Measurements from ENCODE around the gene TNS2. TPM values are rescaled to one million over a fixed set of nuclear protein-coding genes. Genes with fewer than 3 reads are reported as not detected.

Gene TNS2
- 100 to 1,000 TPM in 2 of 4 donors, 10 to 100 TPM in 2; 48.2 to 397 (median 169) TPM for total RNA-seq

- intact Hi-C loops (cut with DNase I; ENCODE audit: low total_unique reads), result no loop called here
- no peaks in the 10 kb centered on the region for H3K27me3 ChIP-seq
- WGBS, 2 donors (ENCODE audit: low coverage in 1 of 2), result 20 to 34% methylated on average over 1 to 16 of the region's 20 CpGs
- H3K27ac ChIP-seq, result peak within 1 kb of the TSS; percentile 89 to 98 (median 96)
- H3K4me3 ChIP-seq, result peak within 1 kb of the TSS; percentile 24 to 57 (median 46)
- H3K9me3 ChIP-seq, result no peaks in the 10 kb centered on the region
- TF ChIP-seq EP300 (IDR thresholded peaks at IDR 0.05; ENCODE audit: low read depth), result peak; percentile 23
- TF ChIP-seq POLR2A (IDR thresholded peaks at IDR 0.05), result peak; percentile 76
- peak; percentile 46 to 75 (median 71) for TF ChIP-seq POLR2AphosphoS5 (IDR thresholded peaks at IDR 0.05)
- no peak for TF ChIP-seq CTCF (IDR thresholded peaks at IDR 0.05)
- in situ Hi-C loops (cut with MboI; ENCODE audit: low pct_ligation_motif_present in 1 of 4, low pct_unique_long_range_greater_than_20kb in 1 of 4, low sequenced_read_pairs in 3 of 4), result loop anchor here in 2 of 4 donors (25.0 kb wide), 2 partner anchors 138 to 238 kb away; partner anchors contain the start of genes CSAD (in 1 of the 2), MYG1 (in 1 of the 2), PFDN5 (in 1 of the 2) and ZNF740 (in 1 of the 2)
- peaks cover 40 to 89% (median 81%) of the 10 kb centered on the region in 4 donors for H3K4me1 ChIP-seq
- DNase-seq, result peak; percentile 72
- no peaks in the 10 kb centered on the region for H3K36me3 ChIP-seq
Measured at GRCh38 chr12:53049571-53050318, at the start of gene TNS2. TNS2 (plus strand) TSS chr12:53050065; CDS start chr12:53050186, 121 bp downstream.

GRCh38 chr12:53004178-53004577 lies 45.7 kb upstream of the TNS2 start:
- TF ChIP-seq EP300 (IDR thresholded peaks at IDR 0.05; ENCODE audit: low read depth), result no peak
- no peak for TF ChIP-seq CTCF (IDR thresholded peaks at IDR 0.05)
- no peak for TF ChIP-seq POLR2A (IDR thresholded peaks at IDR 0.05)
- 63 to 75% methylated on average over 3 to 5 of the region's 5 CpGs for WGBS, 2 donors (ENCODE audit: low coverage in 1 of 2)
- DNase-seq, result no peak
- H3K4me3 ChIP-seq, result no peak overlapping the region
- peaks cover 12 to 43% (median 35%) of the 10 kb centered on the region in 4 donors for H3K4me1 ChIP-seq
- H3K9me3 ChIP-seq, result no peaks in the 10 kb centered on the region
- intact Hi-C loops (cut with DNase I; ENCODE audit: low total_unique reads) (no loop called here), in situ Hi-C loops (cut with MboI; ENCODE audit: low pct_ligation_motif_present in 1 of 4, low pct_unique_long_range_greater_than_20kb in 1 of 4, low sequenced_read_pairs in 3 of 4) (no loop called here)
- no peaks in the 10 kb centered on the region for H3K27me3 ChIP-seq
- no peak overlapping the region for H3K27ac ChIP-seq
- no peaks in the 10 kb centered on the region for H3K36me3 ChIP-seq

- peaks cover 12 to 46% (median 38%) of the 10 kb centered on the region in 4 donors for H3K4me1 ChIP-seq
- no peaks in the 10 kb centered on the region for H3K27me3 ChIP-seq
- in situ Hi-C loops (cut with MboI; ENCODE audit: low pct_ligation_motif_present in 1 of 4, low pct_unique_long_range_greater_than_20kb in 1 of 4, low sequenced_read_pairs in 3 of 4), result no loop called here
- intact Hi-C loops (cut with DNase I; ENCODE audit: low total_unique reads), result no loop called here
- no peak overlapping the region for H3K27ac ChIP-seq
- no peak for DNase-seq
- WGBS, 2 donors (ENCODE audit: low coverage in 1 of 2), result 83 to 100% methylated on average over 1 to 2 of the region's 2 CpGs
- no peaks in the 10 kb centered on the region for H3K36me3 ChIP-seq
- H3K4me3 ChIP-seq, result no peak overlapping the region
- no peak for TF ChIP-seq POLR2AphosphoS5 (IDR thresholded peaks at IDR 0.05)
- TF ChIP-seq EP300 (IDR thresholded peaks at IDR 0.05; ENCODE audit: low read depth), result no peak
- no peak for TF ChIP-seq POLR2A (IDR thresholded peaks at IDR 0.05)
- no peak for TF ChIP-seq CTCF (IDR thresholded peaks at IDR 0.05)
- H3K9me3 ChIP-seq, result no peaks in the 10 kb centered on the region
Measured at GRCh38 chr12:53004582-53004981, 45.3 kb upstream of the TNS2 start.

- peak overlapping the region; percentile 91 to 93 (median 91) for H3K27ac ChIP-seq
- in situ Hi-C loops (cut with MboI; ENCODE audit: low pct_ligation_motif_present in 1 of 4, low pct_unique_long_range_greater_than_20kb in 1 of 4, low sequenced_read_pairs in 3 of 4) (no loop called here), intact Hi-C loops (cut with DNase I; ENCODE audit: low total_unique reads) (no loop called here)
- H3K4me3 ChIP-seq, result peak overlapping the region; percentile 56 to 77 (median 67)
- WGBS, 2 donors (ENCODE audit: low coverage in 1 of 2), result 8 to 13% methylated on average over 15 to 28 of the region's 28 CpGs
- H3K4me1 ChIP-seq, result peaks cover 12 to 46% (median 39%) of the 10 kb centered on the region in 4 donors
- no peaks in the 10 kb centered on the region for H3K27me3 ChIP-seq
- no peak for DNase-seq
- no peaks in the 10 kb centered on the region for H3K36me3 ChIP-seq
- peak in 1 of 5 experiments; percentile 10 for TF ChIP-seq CTCF (IDR thresholded peaks at IDR 0.05)
- TF ChIP-seq POLR2A (IDR thresholded peaks at IDR 0.05), result no peak
- H3K9me3 ChIP-seq, result no peaks in the 10 kb centered on the region
Measured at GRCh38 chr12:53005215-53005985, 44.5 kb upstream of the TNS2 start.

Measured in transverse colon (tissue), 4 donors.